Measurements from ENCODE around the gene TRIML2. TPM values are rescaled to one million over a fixed set of nuclear protein-coding genes. Genes with fewer than 3 reads are reported as not detected.
"Not testable (repeated sequence)": the region's sequence is repeated elsewhere in the genome, so short reads cannot be mapped to it uniquely, and the experiment has no call there.

Gene TRIML2
- total RNA-seq, 6 experiments from 2014 or later = 1.1 to 3.6 (median 2.3) TPM

GRCh38 chr4:188078116-188078515 is 31.3 kb downstream of the TRIML2 start:
- no peak for DNase-seq
- no peaks in the 10 kb centered on the region for H3K36me3 Mint-ChIP-seq (ENCODE audit: low read depth)
- TF ChIP-seq, protein P1, sequence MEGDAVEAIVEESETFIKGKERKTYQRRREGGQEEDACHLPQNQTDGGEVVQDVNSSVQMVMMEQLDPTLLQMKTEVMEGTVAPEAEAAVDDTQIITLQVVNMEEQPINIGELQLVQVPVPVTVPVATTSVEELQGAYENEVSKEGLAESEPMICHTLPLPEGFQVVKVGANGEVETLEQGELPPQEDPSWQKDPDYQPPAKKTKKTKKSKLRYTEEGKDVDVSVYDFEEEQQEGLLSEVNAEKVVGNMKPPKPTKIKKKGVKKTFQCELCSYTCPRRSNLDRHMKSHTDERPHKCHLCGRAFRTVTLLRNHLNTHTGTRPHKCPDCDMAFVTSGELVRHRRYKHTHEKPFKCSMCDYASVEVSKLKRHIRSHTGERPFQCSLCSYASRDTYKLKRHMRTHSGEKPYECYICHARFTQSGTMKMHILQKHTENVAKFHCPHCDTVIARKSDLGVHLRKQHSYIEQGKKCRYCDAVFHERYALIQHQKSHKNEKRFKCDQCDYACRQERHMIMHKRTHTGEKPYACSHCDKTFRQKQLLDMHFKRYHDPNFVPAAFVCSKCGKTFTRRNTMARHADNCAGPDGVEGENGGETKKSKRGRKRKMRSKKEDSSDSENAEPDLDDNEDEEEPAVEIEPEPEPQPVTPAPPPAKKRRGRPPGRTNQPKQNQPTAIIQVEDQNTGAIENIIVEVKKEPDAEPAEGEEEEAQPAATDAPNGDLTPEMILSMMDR (IDR thresholded peaks at IDR 0.05) = no peak
- H3K4me1 Mint-ChIP-seq (ENCODE audit: low read depth) = no peaks in the 10 kb centered on the region; the same call in 1 of the 2 replicates
- H3K27me3 Mint-ChIP-seq (ENCODE audit: insufficient read depth) = peaks cover 1% of the 10 kb centered on the region
- no peak overlapping the region for H3K4me3 Mint-ChIP-seq
- no peaks in the 10 kb centered on the region; the same call in 1 of the 2 replicates for H3K9me3 Mint-ChIP-seq
- H3K27ac Mint-ChIP-seq = no peak overlapping the region

DNA sequence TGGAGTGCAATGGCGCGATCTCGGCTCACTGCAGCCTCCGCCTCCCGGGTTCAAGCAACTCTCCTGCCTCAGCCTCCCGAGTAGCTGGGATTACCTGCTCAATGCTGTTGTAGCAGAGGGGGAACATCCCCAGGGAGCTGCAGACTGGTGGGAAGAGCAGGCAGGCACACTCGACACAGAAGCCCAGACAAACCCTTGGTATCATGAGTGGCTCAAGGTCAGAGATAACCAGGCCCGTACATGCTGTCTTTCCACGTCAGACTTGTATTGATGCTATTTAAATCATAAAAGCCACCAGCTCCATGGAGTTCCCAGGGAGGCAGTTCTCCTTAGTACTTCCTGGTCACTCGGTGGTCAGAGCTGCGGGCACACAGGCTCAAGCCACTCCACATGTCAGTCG is 33.2 kb downstream of the TRIML2 start:
- Mint-ChIP-seq H3K4me1 (ENCODE audit: low read depth) (no peaks in the 10 kb centered on the region), H3K27me3 (ENCODE audit: insufficient read depth) (peaks cover 1% of the 10 kb centered on the region), H3K9me3 (no peaks in the 10 kb centered on the region; the same call in 1 of the 2 replicates), H3K4me3 (no peak overlapping the region), H3K27ac (no peak overlapping the region), H3K36me3 (ENCODE audit: low read depth) (no peaks in the 10 kb centered on the region)
- no peak for DNase-seq
- TF ChIP-seq, protein P1 (IDR thresholded peaks at IDR 0.05) = no peak

- Mint-ChIP-seq H3K36me3 (ENCODE audit: low read depth) (no peaks in the 10 kb centered on the region), H3K4me3 (no peak overlapping the region), H3K9me3 (peaks cover 5% of the 10 kb centered on the region; the same call in 1 of the 2 replicates), H3K27me3 (ENCODE audit: insufficient read depth) (no peaks in the 10 kb centered on the region), H3K27ac (no peak overlapping the region), H3K4me1 (ENCODE audit: low read depth) (no peaks in the 10 kb centered on the region)
- TF ChIP-seq, protein P1 (IDR thresholded peaks at IDR 0.05) = no peak
- no peak for DNase-seq
These were observed 48.3 kb downstream of the TRIML2 start for GRCh38 chr4:188061083-188061482.

DNA sequence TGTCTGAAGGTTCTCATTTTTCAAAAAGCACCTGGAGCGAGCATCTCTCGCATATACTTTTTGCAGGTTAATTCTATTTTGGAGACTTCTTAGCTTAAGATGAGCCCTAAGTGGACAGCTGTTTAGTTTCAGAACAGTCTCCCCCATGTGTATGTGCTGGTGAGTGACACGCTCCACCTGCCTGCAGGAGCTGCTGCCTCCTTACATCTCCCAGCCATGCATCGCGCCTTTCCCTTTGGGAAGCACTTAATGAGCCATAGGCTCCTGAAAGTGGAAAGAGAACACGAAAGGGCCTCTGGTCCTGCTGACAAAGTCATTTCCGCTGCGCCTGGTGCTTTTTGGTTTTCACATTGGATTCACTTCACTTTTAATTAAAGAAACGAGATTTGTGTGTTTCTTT is 56.1 kb downstream of the TRIML2 start:
- Mint-ChIP-seq H3K27me3 (ENCODE audit: insufficient read depth) (peaks cover 5% of the 10 kb centered on the region), H3K36me3 (ENCODE audit: low read depth) (no peaks in the 10 kb centered on the region)
- TF ChIP-seq, protein P1 (IDR thresholded peaks at IDR 0.05) = no peak

DNA sequence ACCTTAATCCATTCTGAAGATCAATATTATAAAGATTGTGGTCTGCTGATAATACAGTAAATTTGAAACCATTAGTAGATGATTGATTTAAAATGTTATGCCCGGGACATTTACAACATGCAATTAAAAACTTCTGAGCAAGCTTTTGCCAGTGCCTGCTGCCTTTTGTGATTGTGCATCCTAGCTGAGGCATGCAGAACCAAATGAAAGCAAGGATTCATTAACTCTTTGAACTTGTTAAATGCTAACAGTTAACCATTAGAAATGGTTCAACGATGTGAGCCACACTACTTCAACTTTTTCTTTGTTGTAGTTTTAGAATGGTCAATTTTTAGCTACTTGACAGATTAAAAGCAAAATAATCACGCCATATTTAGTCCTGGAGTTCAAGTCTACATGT is 62.7 kb downstream of the TRIML2 start:
- Mint-ChIP-seq H3K9me3 (peaks cover 2% of the 10 kb centered on the region), H3K4me1 (ENCODE audit: low read depth) (no peaks in the 10 kb centered on the region), H3K4me3 (no peak overlapping the region), H3K27me3 (ENCODE audit: insufficient read depth) (peaks cover 11% of the 10 kb centered on the region), H3K36me3 (ENCODE audit: low read depth) (no peaks in the 10 kb centered on the region), H3K27ac (no peak overlapping the region)
- DNase-seq = no peak
- TF ChIP-seq, protein P1 (IDR thresholded peaks at IDR 0.05) = no peak

More for the DNA sequence above, 56.1 kb downstream of the TRIML2 start:
- no peak overlapping the region for H3K4me3 Mint-ChIP-seq
- no peaks in the 10 kb centered on the region for H3K4me1 Mint-ChIP-seq (ENCODE audit: low read depth)
- peaks cover 15% of the 10 kb centered on the region; the same call in 1 of the 2 replicates for H3K9me3 Mint-ChIP-seq
- no peak overlapping the region for H3K27ac Mint-ChIP-seq
- DNase-seq = no peak

GRCh38 chr4:188045461-188045860 is 63.9 kb downstream of the TRIML2 start:
- not testable (repeated sequence) for H3K4me3 Mint-ChIP-seq; H3K36me3 Mint-ChIP-seq (ENCODE audit: low read depth); H3K4me1 Mint-ChIP-seq (ENCODE audit: low read depth); H3K9me3 Mint-ChIP-seq; DNase-seq; H3K27me3 Mint-ChIP-seq (ENCODE audit: insufficient read depth); H3K27ac Mint-ChIP-seq

Data from HFFc6 (cell line).